ENCODE data around the gene MRPL22. TPM values are rescaled to one million over a fixed set of nuclear protein-coding genes. Genes with fewer than 3 reads are reported as not detected.

Gene MRPL22
- total RNA-seq, 1 experiment from 2014 or later = 123 TPM

DNA sequence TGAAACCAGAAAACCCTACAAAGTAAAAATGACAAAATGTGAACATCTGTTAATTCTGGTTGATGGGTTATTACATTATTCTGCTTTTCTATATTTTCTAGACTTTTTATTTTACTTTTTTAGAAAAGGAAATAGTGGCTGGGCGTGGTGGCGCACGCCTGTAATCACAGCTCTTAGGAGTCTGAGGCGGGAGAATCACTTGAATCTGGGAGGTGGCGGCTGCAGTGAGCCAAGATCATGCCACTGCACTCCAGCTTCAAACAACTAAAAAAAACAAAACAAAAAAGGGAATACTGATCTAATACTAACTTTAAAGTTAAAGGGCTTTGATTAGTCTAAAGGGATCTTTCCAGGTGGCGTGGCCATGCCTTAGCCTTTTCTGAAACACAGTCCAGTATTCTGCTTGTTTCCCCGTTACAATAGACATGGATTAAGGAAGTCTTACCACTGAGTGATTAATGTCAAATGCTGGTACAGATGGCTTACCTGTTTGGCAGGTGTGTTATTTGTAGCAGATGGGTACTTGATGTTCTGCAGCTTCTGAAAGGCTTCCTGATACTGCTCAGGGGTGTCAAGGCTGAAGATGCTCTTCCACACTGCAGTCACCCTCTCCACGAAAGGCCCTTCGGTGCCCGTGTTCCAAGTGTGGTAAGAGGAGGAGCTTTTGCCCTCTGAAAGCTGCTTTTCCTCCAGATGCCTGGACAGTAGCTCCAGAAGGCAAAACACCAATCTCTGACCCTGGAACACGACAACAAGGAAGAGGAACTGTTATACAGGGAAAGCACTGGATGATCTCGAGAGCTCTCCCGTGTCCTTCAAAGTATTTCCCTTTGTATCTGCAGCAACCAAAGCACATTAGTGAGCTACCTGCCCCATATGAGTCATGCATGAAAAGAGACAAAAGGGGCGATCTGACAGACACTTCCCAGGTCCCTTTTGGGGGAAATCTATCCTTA is 45.0 kb upstream of the MRPL22 start:
- intact Hi-C loops (cut with micrococcal nuclease) = no loop called here
- no peaks in the 10 kb centered on the region for H3K27me3 Mint-ChIP-seq (ENCODE audit: insufficient read depth, unreplicated experiment)
- no peaks in the 10 kb centered on the region for H3K4me1 Mint-ChIP-seq (ENCODE audit: insufficient read depth, unreplicated experiment)
- no peak overlapping the region for H3K4me3 Mint-ChIP-seq (ENCODE audit: unreplicated experiment)
- POLR2A ChIA-PET = interaction anchor here (0.6 to 1.6 kb wide), 3 partner anchors 16 to 916 kb away, joined by 3 to 4 read pairs (median 4); partner anchors contain the start of gene CNOT8
- CTCF ChIA-PET = interaction anchor here (0.6 to 1.2 kb wide), 6 partner anchors 14 to 246 kb away, joined by 3 to 4 read pairs (median 4); no protein-coding TSS in a partner anchor
- TF ChIP-seq, protein P1, sequence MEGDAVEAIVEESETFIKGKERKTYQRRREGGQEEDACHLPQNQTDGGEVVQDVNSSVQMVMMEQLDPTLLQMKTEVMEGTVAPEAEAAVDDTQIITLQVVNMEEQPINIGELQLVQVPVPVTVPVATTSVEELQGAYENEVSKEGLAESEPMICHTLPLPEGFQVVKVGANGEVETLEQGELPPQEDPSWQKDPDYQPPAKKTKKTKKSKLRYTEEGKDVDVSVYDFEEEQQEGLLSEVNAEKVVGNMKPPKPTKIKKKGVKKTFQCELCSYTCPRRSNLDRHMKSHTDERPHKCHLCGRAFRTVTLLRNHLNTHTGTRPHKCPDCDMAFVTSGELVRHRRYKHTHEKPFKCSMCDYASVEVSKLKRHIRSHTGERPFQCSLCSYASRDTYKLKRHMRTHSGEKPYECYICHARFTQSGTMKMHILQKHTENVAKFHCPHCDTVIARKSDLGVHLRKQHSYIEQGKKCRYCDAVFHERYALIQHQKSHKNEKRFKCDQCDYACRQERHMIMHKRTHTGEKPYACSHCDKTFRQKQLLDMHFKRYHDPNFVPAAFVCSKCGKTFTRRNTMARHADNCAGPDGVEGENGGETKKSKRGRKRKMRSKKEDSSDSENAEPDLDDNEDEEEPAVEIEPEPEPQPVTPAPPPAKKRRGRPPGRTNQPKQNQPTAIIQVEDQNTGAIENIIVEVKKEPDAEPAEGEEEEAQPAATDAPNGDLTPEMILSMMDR (IDR thresholded peaks at IDR 0.05; ENCODE audit: unreplicated experiment) = no peak
- BruUV-seq (replicated peaks) = no TSS peak
- DNase-seq (ENCODE audit: unreplicated experiment) = no peak
- H3K9me3 Mint-ChIP-seq (ENCODE audit: unreplicated experiment) = no peaks in the 10 kb centered on the region
- peaks cover 100% of the 10 kb centered on the region for H3K36me3 Mint-ChIP-seq (ENCODE audit: insufficient read depth, unreplicated experiment)
- H3K27ac Mint-ChIP-seq (ENCODE audit: low read depth, unreplicated experiment) = no peak overlapping the region

DNA sequence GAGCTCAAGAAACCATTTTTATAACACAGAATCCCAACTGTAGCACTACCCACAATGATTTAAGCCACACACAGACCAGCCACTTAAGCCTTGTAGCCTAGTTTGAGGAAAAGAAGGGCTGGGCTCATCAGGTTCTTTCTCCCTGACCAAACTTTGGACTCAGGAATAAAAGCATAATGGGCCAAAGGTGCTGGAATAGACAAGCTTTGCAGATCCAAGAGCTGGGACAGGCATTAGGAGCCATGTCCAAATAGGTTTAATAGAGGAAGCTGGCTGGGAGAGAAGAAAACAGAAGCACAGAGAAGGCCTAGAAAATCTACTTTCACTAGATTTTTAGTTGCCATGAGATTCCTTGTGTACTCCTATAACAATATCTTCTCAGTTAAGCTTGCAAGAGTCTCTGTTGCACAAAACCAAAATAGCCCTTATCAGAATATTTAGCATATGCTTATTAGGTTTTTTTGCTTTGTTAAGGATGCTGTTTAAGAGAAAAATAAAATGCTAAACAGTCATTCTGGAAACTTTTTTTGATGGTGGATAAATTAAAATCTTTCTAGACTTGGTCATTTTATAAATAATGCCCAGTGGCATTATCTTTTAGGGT is 44.2 kb upstream of the MRPL22 start:
- POLR2A ChIA-PET = interaction anchor here (1.2 kb wide), 1 partner anchor 38 kb away, joined by 3 read pairs; the partner anchor contains the start of gene CNOT8
- no peaks in the 10 kb centered on the region for H3K4me1 Mint-ChIP-seq (ENCODE audit: insufficient read depth, unreplicated experiment)
- TF ChIP-seq, protein P1 (IDR thresholded peaks at IDR 0.05; ENCODE audit: unreplicated experiment) = no peak
- no peak overlapping the region for H3K27ac Mint-ChIP-seq (ENCODE audit: low read depth, unreplicated experiment)
- H3K9me3 Mint-ChIP-seq (ENCODE audit: unreplicated experiment) = no peaks in the 10 kb centered on the region
- peaks cover 94% of the 10 kb centered on the region for H3K36me3 Mint-ChIP-seq (ENCODE audit: insufficient read depth, unreplicated experiment)
- DNase-seq (ENCODE audit: unreplicated experiment) = no peak
- CTCF ChIA-PET = interaction anchor here (0.5 to 1.2 kb wide), 6 partner anchors 13 to 255 kb away, joined by 3 to 4 read pairs (median 3); no protein-coding TSS in a partner anchor
- H3K4me3 Mint-ChIP-seq (ENCODE audit: unreplicated experiment) = no peak overlapping the region
- no peaks in the 10 kb centered on the region for H3K27me3 Mint-ChIP-seq (ENCODE audit: insufficient read depth, unreplicated experiment)
- BruUV-seq (replicated peaks) = no TSS peak
- intact Hi-C loops (cut with micrococcal nuclease) = no loop called here

DNA sequence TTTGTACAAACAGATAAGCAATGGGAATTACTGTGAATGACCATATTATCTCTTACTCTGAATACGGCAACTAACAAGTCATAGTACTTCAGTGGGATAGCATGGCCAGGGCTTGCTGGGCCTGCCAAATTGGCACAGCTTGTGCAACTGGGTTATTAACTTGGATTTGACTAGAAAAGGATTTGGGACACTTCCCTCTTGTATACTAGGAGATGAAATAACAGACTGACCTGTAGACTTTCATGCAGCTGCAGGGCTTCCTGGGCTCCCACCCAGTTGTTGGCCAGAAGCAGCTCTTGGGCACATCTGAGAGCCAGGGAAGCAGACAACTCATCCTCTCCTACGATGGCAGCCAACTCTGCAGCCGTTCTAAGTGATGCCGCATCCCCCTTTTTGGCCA is 42.7 kb upstream of the MRPL22 start:
- no peaks in the 10 kb centered on the region for H3K4me1 Mint-ChIP-seq (ENCODE audit: insufficient read depth, unreplicated experiment)
- intact Hi-C loops (cut with micrococcal nuclease) = no loop called here
- H3K9me3 Mint-ChIP-seq (ENCODE audit: unreplicated experiment) = no peaks in the 10 kb centered on the region
- DNase-seq (ENCODE audit: unreplicated experiment) = no peak
- ChIA-PET POLR2A (no interaction called here), CTCF (interaction anchor here (0.6 to 1.0 kb wide), 3 partner anchors 29 to 674 kb away, joined by 3 read pairs; no protein-coding TSS in a partner anchor)
- BruUV-seq (replicated peaks) = no TSS peak
- peaks cover 93% of the 10 kb centered on the region for H3K36me3 Mint-ChIP-seq (ENCODE audit: insufficient read depth, unreplicated experiment)
- TF ChIP-seq, protein P1 (IDR thresholded peaks at IDR 0.05; ENCODE audit: unreplicated experiment) = no peak
- H3K4me3 Mint-ChIP-seq (ENCODE audit: unreplicated experiment) = no peak overlapping the region
- no peaks in the 10 kb centered on the region for H3K27me3 Mint-ChIP-seq (ENCODE audit: insufficient read depth, unreplicated experiment)
- no peak overlapping the region for H3K27ac Mint-ChIP-seq (ENCODE audit: low read depth, unreplicated experiment)

All from MCF 10A (cell line).